ENCODE measurements around the gene GDPD3.

GDPD3 gene

DNA sequence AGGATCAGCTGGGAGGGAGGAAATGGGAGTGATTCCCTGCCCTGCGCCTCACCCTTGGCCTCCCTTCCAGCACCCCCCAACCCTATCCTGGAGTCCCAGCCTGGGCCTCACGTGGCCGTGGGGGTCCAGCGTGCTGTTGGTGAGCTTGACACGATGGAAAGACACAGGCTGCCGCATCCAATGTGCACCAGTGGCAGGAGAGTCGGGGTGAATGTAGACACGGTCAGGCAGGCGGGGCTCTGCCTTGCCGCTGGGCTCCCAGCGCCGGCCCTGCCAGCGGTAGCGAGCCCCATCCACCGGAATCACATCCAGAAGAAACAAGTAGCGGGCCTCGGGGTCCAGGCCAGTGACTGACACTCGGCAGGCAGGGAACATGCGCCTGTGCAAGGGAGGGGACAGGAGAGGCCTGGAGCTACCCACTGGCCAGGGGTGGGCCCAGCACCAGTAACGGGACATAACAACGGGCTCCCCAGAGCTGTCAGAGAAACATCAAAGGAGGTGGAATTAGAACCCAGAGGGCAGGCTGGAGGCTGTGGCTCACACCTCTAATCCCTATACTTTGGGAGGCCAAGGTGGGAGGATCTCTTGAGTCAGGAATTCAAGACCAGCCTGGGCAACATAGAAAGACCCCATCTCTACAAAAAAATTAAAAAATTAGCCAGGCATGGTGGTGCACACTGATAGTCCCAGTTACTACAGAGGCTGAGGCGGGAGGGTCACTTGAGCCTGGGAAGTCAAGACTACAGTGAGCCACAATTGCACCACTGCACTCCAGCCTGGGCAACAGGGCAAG lies 24.3 kb downstream of the GDPD3 start:
- Histone ChIP-seq H3K4me1 (peaks cover 10% of the 10 kb centered on the region), H3K27ac (no peak overlapping the region), H3K36me3 (ENCODE audit: control insufficient read depth, insufficient read depth, low read length) (no peaks in the 10 kb centered on the region), H3K79me2 (no peaks in the 10 kb centered on the region), H3K4me2 (ENCODE audit: low read length) (no peak overlapping the region), H3K4me3 (ENCODE audit: low read depth, low read length) (no peak overlapping the region), H3K9me3 (ENCODE audit: control insufficient read depth, low read length) (no peaks in the 10 kb centered on the region), H2AFZ (no peak overlapping the region), H3K27me3 (ENCODE audit: control insufficient read depth, insufficient read depth, low read length) (no peaks in the 10 kb centered on the region), H3K9ac (no peak overlapping the region)
- TF ChIP-seq, protein P1, sequence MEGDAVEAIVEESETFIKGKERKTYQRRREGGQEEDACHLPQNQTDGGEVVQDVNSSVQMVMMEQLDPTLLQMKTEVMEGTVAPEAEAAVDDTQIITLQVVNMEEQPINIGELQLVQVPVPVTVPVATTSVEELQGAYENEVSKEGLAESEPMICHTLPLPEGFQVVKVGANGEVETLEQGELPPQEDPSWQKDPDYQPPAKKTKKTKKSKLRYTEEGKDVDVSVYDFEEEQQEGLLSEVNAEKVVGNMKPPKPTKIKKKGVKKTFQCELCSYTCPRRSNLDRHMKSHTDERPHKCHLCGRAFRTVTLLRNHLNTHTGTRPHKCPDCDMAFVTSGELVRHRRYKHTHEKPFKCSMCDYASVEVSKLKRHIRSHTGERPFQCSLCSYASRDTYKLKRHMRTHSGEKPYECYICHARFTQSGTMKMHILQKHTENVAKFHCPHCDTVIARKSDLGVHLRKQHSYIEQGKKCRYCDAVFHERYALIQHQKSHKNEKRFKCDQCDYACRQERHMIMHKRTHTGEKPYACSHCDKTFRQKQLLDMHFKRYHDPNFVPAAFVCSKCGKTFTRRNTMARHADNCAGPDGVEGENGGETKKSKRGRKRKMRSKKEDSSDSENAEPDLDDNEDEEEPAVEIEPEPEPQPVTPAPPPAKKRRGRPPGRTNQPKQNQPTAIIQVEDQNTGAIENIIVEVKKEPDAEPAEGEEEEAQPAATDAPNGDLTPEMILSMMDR (IDR thresholded peaks at IDR 0.05): no peak

DNA sequence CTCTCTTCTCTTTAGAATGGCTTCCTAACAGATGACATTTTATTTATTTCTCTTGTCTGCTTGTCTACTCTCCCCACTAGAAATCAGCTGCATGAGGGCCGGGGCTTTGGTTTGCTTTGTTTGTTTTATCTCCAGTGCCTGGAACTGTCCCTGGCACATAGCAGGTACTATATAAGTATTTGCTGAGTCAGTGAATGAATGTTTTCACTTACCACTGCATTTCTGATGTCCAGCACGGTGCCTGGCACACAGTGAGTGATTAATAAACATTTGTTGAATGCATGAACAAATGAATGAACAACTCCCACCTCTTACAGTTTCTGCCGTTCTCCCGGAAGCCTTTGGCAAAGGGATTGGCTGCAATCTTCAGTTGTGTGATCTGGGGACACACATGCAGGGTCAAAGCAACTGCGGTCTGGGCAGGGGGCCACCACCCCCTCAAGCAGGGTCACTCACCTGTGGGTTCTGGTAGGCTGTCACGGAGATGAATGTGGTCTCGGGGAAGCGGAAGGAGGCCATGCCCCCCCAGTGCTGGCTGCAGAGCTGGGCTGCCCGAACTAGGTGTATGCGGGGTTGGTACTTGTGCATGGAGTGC lies 25.0 kb downstream of the GDPD3 start:
- Histone ChIP-seq H3K27me3 (ENCODE audit: control insufficient read depth, insufficient read depth, low read length) (no peaks in the 10 kb centered on the region), H3K27ac (no peak overlapping the region), H2AFZ (no peak overlapping the region), H3K79me2 (no peaks in the 10 kb centered on the region), H3K4me2 (ENCODE audit: low read length) (no peak overlapping the region), H3K36me3 (ENCODE audit: control insufficient read depth, insufficient read depth, low read length) (no peaks in the 10 kb centered on the region), H3K9ac (no peak overlapping the region), H3K9me3 (ENCODE audit: control insufficient read depth, low read length) (no peaks in the 10 kb centered on the region), H3K4me3 (ENCODE audit: low read depth, low read length) (no peak overlapping the region), H3K4me1 (peaks cover 10% of the 10 kb centered on the region)
- TF ChIP-seq, protein P1 (IDR thresholded peaks at IDR 0.05): no peak

DNA sequence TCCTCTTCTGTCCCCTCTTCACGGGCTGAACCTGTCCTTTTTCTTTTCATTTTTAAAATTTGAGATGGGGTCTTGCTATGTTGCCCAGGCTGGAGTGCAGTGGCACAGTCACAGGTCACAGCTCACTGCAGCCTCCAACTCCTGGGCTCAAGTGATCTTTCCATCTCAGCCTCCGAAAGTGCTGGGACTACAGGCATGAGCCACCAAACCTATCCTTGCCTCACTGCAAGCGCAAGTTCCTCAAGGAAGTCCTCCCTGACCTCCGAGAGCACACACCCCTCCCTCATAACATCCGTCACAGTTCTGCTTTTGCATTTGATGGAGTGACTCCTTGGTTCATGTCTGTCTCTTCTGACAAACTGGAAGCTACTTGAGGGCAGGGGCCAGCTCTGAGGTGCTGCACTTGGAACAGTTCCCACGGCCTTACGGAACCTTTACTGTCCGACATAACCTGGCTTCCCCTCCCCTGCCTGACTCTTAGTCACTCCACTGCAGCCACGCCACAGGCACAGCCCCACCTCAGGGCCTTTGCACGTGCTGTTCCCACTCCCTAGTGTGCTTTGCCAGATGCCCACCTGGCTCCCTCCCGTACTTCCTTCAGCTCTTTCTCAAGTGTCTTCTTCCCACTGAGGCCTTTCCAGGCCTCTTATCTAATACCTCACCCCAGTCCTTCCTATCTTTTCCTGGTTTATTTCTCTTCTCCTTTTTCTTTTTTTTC lies 26.0 kb downstream of the GDPD3 start:
- no peak overlapping the region for H2AFZ ChIP-seq
- no peaks in the 10 kb centered on the region for H3K9me3 ChIP-seq (ENCODE audit: control insufficient read depth, low read length)
- no peak overlapping the region for H3K9ac ChIP-seq
- no peak overlapping the region for H3K27ac ChIP-seq
- H3K79me2 ChIP-seq: no peaks in the 10 kb centered on the region
- H3K4me3 ChIP-seq (ENCODE audit: low read depth, low read length): no peak overlapping the region
- H3K4me2 ChIP-seq (ENCODE audit: low read length): no peak overlapping the region
- TF ChIP-seq, protein P1 (IDR thresholded peaks at IDR 0.05): no peak
- no peaks in the 10 kb centered on the region for H3K36me3 ChIP-seq (ENCODE audit: control insufficient read depth, insufficient read depth, low read length)
- no peaks in the 10 kb centered on the region for H3K27me3 ChIP-seq (ENCODE audit: control insufficient read depth, insufficient read depth, low read length)
- H3K4me1 ChIP-seq: peaks cover 9% of the 10 kb centered on the region

DNA sequence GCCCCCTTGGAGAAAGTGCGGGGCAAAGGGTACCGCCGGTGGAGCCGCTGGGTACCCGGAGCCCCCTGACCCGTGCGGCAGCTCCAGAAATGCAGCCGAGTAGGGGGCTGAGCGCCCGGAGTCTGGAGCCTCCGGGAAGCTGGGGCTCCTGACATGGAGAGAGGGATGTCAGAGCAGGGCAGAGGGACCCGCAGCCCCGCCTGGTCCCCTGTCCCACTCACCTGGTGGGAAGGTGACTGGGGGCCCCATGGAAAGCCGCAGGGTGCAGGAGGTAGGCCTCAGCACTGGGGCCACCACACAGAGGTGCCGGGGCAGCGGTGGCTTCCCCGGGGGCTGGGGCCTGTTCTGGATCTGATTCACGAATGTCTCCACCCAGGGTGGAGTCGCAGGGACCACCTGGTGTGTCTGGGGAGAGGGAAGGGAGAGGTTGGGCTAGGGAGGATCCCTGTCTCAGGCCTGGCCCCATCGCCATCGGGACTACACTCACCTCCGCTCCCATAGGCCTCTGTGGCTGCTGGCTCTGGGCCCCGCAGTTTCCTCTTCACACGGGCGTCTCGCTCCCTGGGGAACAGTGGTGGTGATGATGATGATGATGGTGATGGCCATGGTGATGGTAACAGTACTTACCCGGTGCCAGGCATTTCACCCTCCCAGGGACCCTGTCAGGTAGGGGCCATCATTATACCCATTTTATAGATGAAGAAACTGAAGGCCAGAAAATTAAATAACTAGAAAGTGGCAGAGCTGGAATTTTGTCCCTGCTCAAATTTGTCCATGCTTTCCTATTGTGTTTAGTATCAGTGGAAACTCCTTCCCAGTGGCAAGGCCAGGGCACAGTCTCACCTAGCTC lies 26.8 kb downstream of the GDPD3 start:
- Histone ChIP-seq H3K4me1 (peaks cover 5% of the 10 kb centered on the region), H3K27ac (no peak overlapping the region), H3K4me2 (ENCODE audit: low read length) (no peak overlapping the region), H2AFZ (no peak overlapping the region), H3K9me3 (ENCODE audit: control insufficient read depth, low read length) (no peaks in the 10 kb centered on the region), H3K9ac (no peak overlapping the region), H3K4me3 (ENCODE audit: low read depth, low read length) (no peak overlapping the region), H3K36me3 (ENCODE audit: control insufficient read depth, insufficient read depth, low read length) (no peaks in the 10 kb centered on the region), H3K79me2 (no peaks in the 10 kb centered on the region), H3K27me3 (ENCODE audit: control insufficient read depth, insufficient read depth, low read length) (no peaks in the 10 kb centered on the region)
- TF ChIP-seq, protein P1 (IDR thresholded peaks at IDR 0.05): no peak

Data from parathyroid adenoma (tissue), 2 donors.